HG03457 (cell line): Measurements from ENCODE around the gene TMEM109.

ENCODE experiments used
- ATAC-seq: cut with Tn5 transposase; IDR thresholded peaks from one replicate; pipeline ENCODE4 v1.9.1; 2021; ENCODE audit warnings: moderate number of reproducible peaks; ENCODE audit not compliant: unreplicated experiment

Gene TMEM109, protein sequence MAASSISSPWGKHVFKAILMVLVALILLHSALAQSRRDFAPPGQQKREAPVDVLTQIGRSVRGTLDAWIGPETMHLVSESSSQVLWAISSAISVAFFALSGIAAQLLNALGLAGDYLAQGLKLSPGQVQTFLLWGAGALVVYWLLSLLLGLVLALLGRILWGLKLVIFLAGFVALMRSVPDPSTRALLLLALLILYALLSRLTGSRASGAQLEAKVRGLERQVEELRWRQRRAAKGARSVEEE

DNA sequence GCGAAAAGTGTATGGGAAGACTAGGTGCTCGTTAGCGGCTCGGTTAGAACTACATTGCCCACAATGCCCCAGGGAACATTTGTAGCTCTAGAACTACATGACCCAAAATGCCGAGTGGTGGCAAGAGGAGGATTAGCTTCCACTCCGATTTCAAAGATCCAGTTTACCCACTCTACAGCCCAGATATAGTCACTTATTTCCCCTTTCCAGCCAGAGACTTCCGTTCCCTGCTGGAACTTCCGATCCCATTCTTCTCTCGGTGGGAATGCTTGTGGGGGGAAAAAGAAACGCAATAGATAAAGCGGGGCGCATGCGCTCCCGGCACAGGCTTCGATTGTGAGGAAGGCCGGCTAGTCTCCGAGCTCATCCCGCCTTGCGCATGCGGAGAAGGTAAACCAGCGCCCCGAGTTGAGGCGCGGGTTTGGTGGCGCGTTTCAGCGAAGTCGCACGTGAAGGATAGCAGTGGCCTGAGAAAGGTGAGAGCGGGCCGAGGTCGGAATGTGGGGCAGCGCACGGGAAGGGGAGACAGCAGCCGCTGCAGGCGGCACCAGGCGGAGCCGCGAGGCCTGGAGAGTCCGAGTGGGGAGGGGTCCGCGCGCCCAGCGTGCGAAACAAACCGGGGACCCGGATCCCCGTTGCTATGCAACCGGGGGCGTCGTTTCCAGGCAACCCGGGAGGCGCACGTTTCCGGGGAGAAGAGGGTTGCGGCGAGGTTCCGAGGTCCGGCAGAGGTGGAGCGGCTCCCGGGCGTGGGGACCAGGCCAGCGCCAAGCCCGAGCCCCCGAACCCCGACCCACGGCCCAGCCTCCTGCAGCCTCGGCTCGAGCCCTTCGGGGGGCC, at the start of gene TMEM109:
TSS of gene TMEM109 (plus strand) at position 366 of the 840 bp plus-strand sequence. CDS start 5,536 bp downstream, outside the sequence.
- ATAC-seq, result peak; percentile 21

- ATAC-seq, result no peak
These were observed 49.0 kb upstream of the TMEM109 start for GRCh38 chr11:60864856-60865513.

GRCh38 chr11:60866911-60867870, 46.8 kb upstream of the TMEM109 start, which contains the start of gene ZP1:
Gene ZP1 (plus strand): TSS chr11:60867542. CDS start chr11:60867562, 20 bp downstream.
- no peak for ATAC-seq

DNA sequence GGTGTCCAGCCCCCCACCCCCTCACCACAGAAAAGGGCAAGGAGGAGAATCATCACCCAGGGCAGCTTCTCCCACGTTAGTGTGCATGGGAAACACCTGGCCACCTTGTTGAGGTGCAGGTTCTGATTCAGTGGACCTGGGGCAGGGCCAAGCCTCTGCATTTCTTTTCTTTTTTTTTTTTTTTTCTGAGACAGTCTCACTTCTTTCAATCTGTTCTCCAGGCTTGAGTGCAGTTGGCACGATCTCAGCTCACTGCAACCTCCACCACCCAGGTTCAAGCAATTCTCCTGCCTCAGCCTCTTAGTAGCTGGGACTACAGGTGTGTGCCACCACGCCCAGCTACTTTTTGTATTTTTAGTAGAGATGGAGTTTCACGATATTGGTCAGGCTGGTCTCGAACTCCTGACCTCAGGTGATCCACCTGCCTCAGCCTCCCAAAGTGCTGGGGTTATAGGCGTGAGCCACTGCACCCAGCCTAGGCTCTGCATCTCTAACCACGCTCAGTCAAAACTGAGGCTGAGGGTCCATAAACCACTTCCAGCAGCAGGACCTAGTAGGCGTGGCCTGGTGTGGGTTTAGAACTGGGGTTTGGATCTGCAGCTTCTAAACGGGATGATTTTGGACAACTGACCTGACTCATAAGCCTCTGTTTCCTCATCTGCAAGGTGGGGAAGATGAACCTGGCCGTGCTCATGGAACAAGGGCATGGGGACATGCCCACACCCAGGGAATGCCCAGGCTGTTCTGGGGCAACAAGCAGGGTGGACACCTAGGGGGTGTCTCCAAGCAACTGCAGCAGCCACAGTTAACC, 45.9 kb upstream of the TMEM109 start:
- no peak for ATAC-seq

DNA sequence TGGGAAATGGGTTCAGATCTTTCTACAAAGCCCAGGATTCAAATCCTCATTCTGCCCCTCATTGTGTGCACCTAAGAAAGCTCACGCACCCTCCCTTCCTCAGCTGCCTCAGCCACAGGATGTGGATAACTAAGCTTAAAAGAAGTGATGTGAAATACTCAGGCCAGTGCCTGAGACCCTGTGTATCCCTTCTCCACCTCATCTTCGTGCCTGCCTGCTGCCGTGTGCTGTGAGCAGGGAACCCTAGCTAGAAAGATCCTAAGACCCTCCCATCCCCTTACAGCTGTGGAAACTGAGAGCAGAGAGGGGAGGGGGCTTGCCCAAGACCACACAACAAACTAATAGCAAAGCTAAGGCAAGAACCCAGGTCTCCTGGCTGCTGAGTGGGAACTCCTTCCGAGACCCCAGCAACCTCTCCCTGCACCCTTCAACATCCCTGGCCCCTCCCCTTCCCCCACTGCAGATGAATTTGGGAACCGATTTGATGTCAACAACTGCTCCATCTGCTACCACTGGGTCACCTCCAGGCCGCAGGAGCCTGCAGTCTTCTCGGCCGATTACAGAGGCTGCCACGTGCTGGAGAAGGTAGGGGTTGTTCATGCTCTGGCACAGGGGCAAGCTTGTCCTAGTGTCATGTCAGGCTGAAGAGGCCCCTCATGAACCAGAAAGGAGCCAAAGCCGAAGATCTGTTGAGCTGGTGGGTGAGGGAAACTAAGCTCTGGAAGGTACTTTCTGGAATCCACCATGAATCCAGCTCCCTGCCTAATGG, 45.1 kb upstream of the TMEM109 start:
- no peak for ATAC-seq

- no peak for ATAC-seq
These were observed 44.5 kb upstream of the TMEM109 start for GRCh38 chr11:60869451-60869825.

DNA sequence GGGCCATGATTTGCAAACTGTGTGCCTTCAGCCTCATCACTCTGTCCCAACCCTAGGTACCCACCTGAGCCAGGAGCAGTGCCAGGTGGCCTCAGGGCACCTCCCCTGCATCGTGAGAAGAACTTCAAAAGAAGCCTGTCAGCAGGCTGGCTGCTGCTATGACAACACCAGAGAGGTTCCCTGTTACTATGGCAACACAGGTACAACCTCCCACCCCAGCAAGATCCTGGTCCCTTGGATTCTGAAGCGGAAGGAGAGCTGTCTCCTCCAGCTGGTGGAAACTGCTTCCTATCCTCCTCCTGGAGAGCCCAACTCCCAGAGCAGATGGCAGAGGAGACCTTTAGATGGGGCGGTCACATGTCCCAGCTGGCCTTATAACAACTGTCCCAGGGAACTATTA, 43.7 kb upstream of the TMEM109 start:
- ATAC-seq, result no peak

DNA sequence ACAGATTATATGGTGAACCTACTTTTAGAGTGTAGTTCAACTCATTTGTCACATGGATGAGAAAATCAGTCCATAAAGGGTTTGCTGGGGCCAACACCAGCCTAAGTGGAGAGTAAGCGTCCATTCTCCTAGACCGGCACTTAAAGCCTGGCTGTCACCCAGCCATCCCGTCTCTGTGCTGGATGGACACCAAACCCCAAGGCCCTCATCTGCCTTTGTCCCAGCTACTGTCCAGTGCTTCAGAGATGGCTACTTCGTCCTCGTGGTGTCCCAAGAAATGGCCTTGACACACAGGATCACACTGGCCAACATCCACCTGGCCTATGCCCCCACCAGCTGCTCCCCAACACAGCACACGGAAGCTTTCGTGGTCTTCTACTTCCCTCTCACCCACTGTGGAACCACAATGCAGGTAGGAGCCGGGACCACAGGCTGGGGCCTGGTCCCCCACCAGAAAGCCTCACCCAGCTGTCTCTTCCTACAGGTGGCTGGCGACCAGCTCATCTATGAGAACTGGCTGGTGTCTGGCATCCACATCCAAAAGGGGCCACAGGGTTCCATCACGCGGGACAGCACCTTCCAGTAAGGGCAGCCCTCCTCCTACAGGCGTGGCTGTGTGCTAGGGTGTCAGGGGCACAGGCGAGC, 43.1 kb upstream of the TMEM109 start:
- ATAC-seq, result no peak

GRCh38 chr11:60871378-60872061, 42.4 kb upstream of the TMEM109 start:
- ATAC-seq, result no peak

GRCh38 chr11:60872124-60872960, 41.6 kb upstream of the TMEM109 start:
- ATAC-seq, result no peak

- ATAC-seq, result no peak
These were observed 40.9 kb upstream of the TMEM109 start for GRCh38 chr11:60872961-60873524.

DNA sequence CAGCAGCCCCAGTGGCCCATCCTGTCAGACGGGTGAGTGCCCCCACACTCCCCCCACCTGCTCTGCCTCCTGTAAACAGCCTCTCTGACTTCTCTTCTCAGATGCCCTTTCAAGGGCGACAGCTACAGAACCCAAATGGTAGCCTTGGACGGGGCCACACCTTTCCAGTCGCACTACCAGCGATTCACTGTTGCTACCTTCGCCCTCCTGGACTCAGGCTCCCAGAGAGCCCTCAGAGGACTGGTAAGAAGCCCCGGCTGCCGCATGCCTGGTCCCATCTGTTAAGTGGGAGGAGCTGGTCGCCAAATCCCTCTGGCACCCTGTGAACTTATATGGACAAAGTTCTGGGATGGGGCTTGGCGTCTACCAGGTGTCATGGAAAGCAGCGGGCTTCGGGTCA, 40.4 kb upstream of the TMEM109 start:
- no peak for ATAC-seq

DNA sequence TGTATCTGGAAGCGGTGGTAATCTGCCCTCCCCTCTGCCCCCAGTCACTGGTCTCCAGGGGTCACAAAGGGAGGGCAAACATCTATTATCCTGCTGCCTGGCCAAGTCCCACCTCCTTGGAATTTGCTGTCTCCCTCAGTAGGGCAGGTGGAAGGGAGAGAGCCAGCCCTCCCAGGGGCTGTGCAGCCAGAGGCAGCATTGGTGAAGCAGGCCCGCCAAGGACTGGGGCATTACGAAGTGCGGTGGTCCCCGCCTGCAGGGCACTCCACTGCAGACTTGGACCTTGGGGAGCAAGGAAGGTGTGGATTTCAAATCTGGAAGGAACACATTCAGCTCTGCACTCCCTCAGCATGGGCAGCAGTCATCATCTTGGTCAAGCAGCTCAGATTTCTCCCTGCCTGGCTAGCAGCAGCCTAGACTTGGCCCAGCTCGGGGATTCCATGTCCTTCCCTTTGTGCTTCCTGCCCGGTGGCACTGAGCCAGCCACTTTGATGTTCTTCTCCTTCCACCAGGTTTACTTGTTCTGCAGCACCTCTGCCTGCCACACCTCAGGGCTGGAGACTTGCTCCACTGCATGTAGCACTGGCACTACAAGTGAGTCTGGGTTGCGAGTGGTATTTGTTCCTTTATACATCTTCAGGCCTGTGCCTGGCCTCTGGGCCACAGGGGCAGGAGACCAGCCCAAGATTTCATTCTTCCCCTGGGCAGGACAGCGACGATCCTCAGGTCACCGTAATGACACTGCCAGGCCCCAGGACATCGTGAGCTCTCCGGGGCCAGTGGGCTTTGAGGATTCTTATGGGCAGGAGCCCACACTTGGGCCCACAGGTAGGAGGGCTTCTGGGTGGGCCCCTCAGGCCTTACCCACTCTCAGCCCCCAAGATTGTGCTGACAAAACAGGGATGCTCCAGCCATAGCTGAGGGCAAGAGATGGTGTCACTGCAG, 39.3 kb upstream of the TMEM109 start:
- no peak for ATAC-seq

GRCh38 chr11:60875366-60876167, 38.4 kb upstream of the TMEM109 start:
- ATAC-seq, result no peak

DNA sequence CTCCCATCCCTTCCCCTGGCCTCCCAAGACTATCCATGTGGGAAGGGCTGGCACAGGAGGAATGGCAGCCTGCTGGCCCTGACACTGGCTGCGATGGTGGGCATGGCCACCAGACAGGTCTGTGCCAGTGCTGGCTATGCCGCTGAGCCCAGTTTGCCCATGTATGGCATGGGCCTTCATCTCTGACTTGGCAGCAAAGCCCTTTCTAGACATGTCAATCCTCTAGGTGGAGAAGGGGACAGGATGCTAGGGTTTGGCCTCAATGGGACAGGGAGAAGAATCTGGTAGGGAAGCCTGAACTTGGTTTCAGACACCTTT, 37.8 kb upstream of the TMEM109 start:
- ATAC-seq, result no peak
